HG03103 (cell line): Measurements from ENCODE around the gene LRRC8D.

Source experiments
- ATAC-seq: cut with Tn5 transposase; IDR thresholded peaks from one replicate; pipeline ENCODE4 v1.9.1; 2021; ENCODE audit warnings: low read depth; ENCODE audit not compliant: unreplicated experiment

LRRC8D gene

DNA sequence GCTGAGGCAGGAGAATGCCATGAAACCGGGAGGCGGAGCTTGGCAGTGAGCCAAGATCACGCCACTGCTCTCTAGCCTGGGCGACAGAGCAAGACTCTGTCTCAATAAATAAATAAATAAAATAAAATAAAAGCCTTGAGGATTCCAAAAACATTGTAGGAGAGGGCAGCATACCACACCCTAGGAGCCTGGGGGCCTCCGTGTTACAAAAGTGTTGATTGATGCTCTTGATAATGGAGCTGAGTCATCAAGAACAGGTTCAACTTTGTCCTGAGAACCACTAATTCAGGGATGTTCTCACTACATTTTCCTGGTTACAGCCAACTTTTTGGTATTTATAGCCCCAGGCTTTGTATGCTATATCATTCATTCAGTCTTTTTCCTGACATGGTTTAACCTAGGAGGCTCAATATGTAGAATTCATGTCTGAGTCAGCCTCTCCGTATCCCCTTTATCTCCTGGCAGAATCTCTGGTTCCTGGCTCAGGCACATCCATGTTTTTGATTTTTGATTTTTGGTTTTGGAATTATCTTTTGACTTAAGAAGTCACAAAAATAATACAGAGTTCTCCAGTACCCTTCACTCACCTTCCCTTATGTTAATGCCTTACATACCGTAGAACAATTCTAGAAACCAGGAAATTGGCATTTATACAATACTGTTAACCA lies 69.4 kb downstream of the LRRC8D start:
- ATAC-seq = no peak

- no peak for ATAC-seq
These were observed 72.0 kb downstream of the LRRC8D start for GRCh38 chr1:89892816-89893215.

DNA sequence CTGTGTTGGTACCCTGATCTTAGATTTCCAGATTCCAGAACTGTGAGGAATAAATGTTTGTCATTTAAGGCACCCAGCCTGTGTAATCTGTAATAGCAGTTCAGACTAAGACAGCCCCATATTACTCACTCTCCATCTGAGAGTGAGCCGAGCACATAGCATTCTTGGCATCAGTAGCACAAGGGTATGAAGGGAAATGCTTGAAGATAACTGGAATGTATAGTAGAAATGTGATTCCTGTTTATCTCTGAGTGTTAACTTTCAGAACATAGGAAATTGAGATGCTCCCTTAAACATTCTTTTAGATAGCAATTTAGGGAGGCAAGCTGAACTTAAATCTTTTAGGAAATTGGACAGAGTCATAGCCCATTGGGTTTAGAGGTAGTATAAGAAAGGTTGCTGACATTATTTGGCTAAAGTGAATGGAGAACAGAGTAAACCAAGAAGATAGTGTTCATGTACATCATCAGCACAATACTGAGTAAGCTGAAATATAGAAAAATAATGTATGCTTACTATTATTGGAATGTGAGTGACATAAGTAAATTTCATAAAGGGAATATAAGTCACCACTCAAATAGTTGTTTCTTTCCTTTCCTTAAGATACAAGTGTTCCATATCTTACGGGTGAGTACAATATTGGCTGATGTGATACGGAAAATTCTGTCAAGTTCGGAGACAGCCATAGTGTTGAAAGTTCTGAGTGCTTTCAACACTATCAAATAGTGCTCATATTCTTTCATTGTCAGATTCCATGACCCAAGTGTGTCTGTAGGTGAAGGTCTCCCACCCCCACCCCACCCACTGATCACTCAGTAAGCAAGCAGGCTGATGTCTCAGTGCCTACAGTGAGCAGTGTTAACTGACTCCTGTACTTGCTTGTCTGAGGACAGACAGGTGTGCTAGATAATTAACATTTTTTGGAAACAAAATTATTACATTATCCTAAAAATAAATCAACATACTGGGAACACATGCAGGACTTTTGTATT lies 73.7 kb downstream of the LRRC8D start:
- no peak for ATAC-seq

GRCh38 chr1:89896105-89896942 lies 75.5 kb downstream of the LRRC8D start:
- ATAC-seq = no peak

DNA sequence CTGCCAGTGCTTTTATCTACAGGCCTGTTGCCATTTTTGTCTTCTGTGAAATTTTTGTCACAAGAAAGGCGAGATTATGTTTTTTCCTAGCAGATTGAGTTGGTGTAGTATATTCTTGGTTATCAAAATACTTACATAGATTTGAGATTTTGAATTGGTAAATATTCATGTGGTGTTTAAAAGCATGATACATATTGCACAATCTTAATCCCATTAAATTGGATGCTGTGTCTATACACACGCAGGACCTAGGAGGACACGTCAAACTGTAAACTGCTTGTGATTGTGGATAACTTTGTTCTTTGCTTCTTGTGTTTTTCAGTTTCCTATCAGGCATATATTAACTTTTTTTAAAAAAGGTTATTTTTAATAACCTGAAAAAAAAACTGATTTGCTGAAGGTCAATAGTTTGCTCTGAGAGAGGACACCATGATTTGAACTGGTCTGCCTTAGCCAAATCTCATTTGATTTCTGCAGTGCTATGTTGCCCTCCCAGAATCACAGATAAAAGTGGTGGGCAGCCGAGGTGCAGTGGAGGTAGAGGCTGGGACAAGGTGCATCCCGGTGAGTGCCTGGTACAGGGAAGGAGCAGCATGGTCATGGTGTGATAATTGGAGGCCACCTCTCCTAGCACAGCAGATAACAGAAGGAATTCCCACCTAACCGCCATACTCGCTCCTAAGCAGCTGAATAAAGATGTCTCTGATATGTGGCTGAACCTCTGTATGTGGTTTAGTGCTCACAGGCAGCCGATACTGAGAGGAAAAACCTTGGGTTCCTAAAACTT lies 76.7 kb downstream of the LRRC8D start:
- no peak for ATAC-seq

DNA sequence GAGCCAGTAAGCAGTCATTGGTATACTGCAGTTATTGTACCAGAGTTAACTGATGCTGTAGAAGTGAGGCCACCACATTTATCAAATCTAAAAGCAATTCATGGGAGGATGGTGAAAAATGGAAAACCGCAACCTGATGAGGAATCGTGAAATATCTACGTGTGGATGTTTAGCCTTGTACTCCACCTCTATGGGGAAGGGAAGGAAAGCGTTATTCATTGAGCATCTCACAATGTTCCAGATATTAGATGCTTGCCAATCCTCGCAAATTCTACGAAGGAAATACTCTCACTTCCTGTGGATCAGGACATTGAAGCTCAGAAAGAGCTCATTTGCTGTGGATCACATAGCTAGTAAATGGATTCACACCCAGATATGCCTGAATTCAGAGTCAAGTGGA lies 77.3 kb downstream of the LRRC8D start:
- ATAC-seq = no peak

DNA sequence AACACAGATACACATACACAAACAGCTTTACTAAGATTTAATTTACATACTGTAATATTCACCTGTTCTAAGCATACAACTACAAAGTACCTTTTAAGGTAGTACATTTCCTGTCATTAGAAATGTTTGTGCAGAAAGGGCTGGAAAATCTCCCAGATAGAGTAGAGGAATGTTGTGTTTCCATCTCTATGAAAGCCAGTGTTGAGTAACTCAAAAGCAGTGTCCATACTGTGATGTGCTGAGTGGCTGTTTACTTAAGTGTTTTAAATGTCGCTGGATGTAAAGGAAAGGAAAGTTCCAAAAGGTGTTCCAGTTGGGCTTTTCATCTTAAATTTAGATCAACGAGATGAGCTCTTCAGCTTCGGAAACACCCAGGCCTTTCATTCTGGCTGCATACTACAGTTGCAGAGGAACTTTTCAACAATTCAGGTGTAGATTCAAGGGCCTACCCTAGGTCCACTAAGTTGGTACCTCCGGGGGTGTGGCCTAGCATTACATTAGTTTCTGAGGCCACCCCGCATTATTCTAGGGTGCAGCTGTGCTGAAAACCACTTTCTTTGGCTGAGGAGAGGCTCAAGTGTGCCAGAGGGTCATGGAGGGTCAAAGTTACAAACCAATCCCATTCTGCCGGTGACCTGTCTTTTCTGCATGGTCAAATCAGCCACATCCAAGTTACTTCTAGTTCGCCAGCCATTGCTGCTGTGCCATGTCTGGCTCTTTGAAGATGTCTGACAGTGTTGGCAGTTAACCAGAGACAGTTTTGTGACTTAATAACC lies 78.1 kb downstream of the LRRC8D start:
- ATAC-seq = no peak

- no peak for ATAC-seq
These were observed 79.5 kb downstream of the LRRC8D start for GRCh38 chr1:89900323-89900722.

GRCh38 chr1:89900791-89901708 lies 80.2 kb downstream of the LRRC8D start:
- no peak for ATAC-seq

- no peak for ATAC-seq
These were observed 81.3 kb downstream of the LRRC8D start for GRCh38 chr1:89901957-89902669.

- ATAC-seq = no peak
These were observed 82.7 kb downstream of the LRRC8D start for GRCh38 chr1:89903550-89903949.

DNA sequence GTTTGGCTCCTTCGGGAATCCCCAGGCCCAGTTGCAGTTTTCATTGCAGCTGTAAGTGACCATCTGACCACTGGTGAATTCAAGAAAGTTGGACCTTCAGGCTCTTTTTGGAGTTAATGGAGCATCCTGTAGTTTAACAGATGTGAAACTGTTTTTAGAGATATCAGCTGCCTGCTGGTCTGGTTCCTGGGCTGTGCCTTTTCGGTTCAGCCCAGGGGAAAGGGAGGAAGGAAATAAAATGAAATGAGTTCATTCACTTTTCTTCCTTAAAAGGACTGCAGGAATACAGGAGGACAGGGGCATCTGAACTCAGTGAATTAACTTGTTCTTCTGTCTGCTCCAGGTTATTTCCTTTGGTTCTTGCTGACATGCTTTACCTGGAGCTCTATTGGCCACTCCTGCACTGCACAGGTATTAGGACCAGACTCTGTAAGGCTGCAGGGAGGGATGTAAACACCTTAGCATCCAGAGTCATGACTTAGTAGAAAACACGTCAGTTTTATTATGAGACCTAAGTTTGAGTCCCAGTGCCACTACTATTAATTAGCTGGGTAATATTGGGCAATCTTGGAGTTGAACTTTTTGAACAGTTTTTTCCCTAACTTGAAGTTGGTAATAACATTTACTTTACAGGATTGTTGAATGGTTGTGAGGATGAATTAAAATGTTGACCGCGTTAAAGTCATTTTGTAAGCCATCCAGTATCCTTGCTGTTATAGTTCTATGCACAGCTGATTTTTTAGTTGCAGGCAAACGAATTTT lies 83.6 kb downstream of the LRRC8D start:
- ATAC-seq = no peak

DNA sequence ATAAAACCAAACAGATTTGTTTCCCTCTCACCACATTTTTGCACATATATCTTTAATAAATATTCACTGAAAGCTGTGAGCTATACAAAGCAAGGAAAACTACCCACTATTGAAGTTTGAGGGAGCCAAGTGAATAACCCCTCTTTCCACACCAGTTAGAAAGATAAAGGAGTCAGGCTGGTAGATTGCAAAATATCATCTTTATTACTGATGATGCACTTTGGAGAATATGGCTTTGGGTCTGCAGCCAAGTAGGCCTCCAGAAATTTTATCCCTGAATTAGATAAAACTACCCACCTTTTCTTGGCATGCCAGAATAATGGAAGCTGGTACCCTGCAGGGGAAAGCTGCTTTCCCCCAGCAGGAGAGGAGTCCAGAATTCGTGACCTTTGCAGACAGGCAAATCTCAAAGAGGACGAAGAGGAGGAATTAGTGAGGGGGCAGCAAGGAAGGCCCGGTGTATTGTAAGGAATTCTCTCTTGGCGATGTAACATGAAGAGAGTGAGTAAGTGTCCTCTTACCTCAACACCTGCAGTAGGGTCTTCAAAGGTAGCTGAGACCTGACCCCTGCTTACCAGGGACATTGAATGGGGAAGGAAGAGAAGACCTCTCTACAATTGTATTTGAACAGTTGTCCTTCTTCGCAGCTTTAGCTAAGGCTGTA lies 84.7 kb downstream of the LRRC8D start:
- no peak for ATAC-seq

DNA sequence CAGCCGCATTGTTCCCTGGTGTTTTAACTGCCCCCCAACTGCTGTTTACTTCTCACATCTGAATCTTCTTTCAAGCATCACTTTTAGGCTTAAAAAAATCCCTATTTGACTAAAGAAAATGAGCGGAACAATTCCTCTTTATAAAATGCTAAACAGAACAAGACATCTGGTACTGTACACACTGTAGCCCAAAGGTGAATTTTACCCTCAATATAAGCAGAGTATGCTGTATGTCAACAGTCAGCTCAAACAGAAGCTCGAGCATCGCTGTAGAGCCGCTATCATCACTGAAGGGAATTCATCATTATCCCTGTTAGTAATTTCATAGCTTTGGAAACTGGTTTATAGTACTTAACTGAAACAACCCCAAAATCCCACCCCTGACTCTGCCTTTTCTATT lies 85.3 kb downstream of the LRRC8D start:
- ATAC-seq = no peak

DNA sequence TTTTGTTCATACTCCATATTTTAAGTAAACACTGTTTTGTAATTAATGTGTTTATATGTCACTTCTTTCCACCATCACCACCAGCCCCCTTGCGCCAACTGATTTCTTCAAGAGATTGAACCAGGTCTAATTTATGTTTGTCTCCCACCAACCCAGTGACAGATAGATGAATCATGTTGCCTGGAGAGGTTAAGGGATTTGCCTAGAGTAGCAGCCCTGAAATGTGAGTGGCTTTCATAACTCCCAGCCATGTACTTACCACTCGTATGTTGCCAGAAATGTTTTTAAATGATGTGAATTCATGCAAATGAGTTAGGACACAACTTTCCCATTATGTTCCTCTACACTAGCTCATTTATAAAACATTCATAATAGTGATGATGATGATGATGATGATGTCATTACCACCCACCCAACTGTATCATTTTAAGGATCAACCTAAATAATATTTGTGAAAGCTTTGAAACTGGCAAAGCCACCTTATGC lies 86.9 kb downstream of the LRRC8D start:
- no peak for ATAC-seq

GRCh38 chr1:89908273-89908671 lies 87.4 kb downstream of the LRRC8D start:
- no peak for ATAC-seq
